Neural crest cell (in vitro differentiated cells): ENCODE results near the gene XK. TPM values are rescaled to one million over a fixed set of nuclear protein-coding genes. Genes with fewer than 3 reads are reported as not detected.

Experiments used
- DNase-seq: peaks from one replicate; pipeline ENCODE4 v3.0.0; 2021; ENCODE audit warnings: low read depth, mixed read lengths, low spot score
- H3K27ac Mint-ChIP-seq: one replicate; pipeline ENCODE4 v1.8.0; 2021; ENCODE audit warnings: mild to moderate bottlenecking, mixed read lengths; ENCODE audit not compliant: unreplicated experiment
- H3K27me3 Mint-ChIP-seq: 2 replicates; pipeline ENCODE4 v1.8.0; 2021; ENCODE audit warnings: low read depth, mild to moderate bottlenecking, mixed read lengths
- H3K36me3 Mint-ChIP-seq: 2 replicates; pipeline ENCODE4 v1.8.0; 2021; ENCODE audit warnings: low read depth, mild to moderate bottlenecking, mixed read lengths
- H3K4me1 Mint-ChIP-seq: 2 replicates; pipeline ENCODE4 v1.8.0; 2021; ENCODE audit warnings: mixed read lengths
- H3K4me3 Mint-ChIP-seq: one replicate; pipeline ENCODE4 v1.8.0; 2021; ENCODE audit warnings: mild to moderate bottlenecking, mixed read lengths
- H3K9me3 Mint-ChIP-seq: 2 replicates; pipeline ENCODE4 v1.8.0; 2021; ENCODE audit warnings: mixed read lengths
- total RNA-seq: library from RNA; stranded (reverse); gene quantifications from 2 replicates; pipeline ENCODE4 v1.2.1, GENCODE V29; 2021
- TF ChIP-seq, protein P1 (sequence below): fragments of 200-600 bp; sonication (generic); conservative IDR thresholded peaks from 2 replicates; pipeline ENCODE4 v1.5.0; 2021; ENCODE audit warnings: antibody characterized with exemption, mild to moderate bottlenecking

Gene XK
- total RNA-seq, 1 donor from 2014 or later, result 0.12 TPM

DNA sequence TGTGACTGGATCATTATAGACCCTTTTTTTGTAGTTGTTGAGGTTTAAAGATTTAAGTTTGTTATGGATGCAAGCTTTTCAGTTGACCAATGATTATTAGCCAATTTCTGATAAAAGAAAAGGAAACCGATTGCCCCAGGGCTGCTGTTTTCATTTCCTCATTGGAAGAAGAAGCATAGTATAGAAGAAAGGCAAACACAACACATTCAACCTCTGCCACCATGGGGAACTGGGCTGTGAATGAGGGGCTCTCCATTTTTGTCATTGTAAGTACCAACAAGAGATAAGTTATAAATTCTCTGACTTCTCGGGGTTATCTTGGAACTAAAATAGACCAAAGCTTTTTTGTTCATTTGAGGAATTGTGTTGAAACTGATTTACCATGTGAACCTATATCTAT, 94.3 kb downstream of the XK start, which contains the start of gene CYBB:
Gene CYBB (plus strand): TSS at position 203 of the 400 bp plus-strand sequence. CDS start 19 bp downstream, at position 222.
- no peak for DNase-seq
- TF ChIP-seq, protein P1, sequence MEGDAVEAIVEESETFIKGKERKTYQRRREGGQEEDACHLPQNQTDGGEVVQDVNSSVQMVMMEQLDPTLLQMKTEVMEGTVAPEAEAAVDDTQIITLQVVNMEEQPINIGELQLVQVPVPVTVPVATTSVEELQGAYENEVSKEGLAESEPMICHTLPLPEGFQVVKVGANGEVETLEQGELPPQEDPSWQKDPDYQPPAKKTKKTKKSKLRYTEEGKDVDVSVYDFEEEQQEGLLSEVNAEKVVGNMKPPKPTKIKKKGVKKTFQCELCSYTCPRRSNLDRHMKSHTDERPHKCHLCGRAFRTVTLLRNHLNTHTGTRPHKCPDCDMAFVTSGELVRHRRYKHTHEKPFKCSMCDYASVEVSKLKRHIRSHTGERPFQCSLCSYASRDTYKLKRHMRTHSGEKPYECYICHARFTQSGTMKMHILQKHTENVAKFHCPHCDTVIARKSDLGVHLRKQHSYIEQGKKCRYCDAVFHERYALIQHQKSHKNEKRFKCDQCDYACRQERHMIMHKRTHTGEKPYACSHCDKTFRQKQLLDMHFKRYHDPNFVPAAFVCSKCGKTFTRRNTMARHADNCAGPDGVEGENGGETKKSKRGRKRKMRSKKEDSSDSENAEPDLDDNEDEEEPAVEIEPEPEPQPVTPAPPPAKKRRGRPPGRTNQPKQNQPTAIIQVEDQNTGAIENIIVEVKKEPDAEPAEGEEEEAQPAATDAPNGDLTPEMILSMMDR, result no peak

DNA sequence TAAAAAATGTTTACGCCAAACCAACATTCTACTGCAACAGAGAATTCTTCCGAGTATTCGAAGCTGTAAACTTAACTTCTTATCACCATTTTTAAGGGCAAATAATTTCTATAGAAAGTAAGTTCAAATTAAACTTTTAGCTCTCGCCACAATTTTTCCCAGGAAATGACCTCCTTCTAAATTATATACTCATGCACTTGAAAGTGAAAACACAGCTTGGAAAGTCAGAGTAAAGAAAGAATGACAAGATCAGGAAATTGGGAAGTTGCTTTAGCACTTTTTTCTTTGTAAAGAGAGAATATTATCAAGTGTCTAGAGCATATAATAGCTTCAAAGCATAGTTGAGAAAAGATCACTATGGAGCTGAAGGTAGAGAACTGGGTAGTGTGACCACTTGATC, 95.5 kb downstream of the XK start:
- H3K27ac Mint-ChIP-seq, result no peak overlapping the region
- TF ChIP-seq, protein P1, result no peak

More for the DNA sequence above, 94.3 kb downstream of the XK start, which contains the start of gene CYBB:
- H3K4me3 Mint-ChIP-seq, result no peak within 1 kb of the TSS
- H3K4me1 Mint-ChIP-seq, result no peaks in the 10 kb centered on the region
- no peak within 1 kb of the TSS for H3K27ac Mint-ChIP-seq
- no peaks in the 10 kb centered on the region for H3K27me3 Mint-ChIP-seq
- no peaks in the 10 kb centered on the region for H3K36me3 Mint-ChIP-seq
- no peaks in the 10 kb centered on the region for H3K9me3 Mint-ChIP-seq

More for the DNA sequence above, 95.5 kb downstream of the XK start:
- no peaks in the 10 kb centered on the region for H3K27me3 Mint-ChIP-seq
- H3K4me1 Mint-ChIP-seq, result no peaks in the 10 kb centered on the region
- no peak for DNase-seq
- no peaks in the 10 kb centered on the region for H3K9me3 Mint-ChIP-seq
- H3K36me3 Mint-ChIP-seq, result no peaks in the 10 kb centered on the region
- H3K4me3 Mint-ChIP-seq, result no peak overlapping the region

Other genes starting within 250 kb of the XK start
- 0.05 and 0.07 TPM in 2 replicates for gene LANCL3, start 114.1 kb upstream of the XK start, total RNA-seq
- not detected in 2 replicates for gene CYBB, start 94.3 kb downstream of the XK start, total RNA-seq
- gene DYNLT3, start 161.8 kb downstream of the XK start, total RNA-seq, result 6.4 and 7.7 TPM in 2 replicates